ENCODE measurements around the gene NAV2. TPM values are rescaled to one million over a fixed set of nuclear protein-coding genes. Genes with fewer than 3 reads are reported as not detected.

The NAV2 gene
- total RNA-seq, 1 experiment from 2014 or later, result 2.1 TPM

GRCh38 chr11:20159466-20160381, 447.1 kb downstream of the NAV2 start:
- ATAC-seq, result no peak
- no peak overlapping the region for H3K9ac ChIP-seq (ENCODE audit: low read length)
- no peaks in the 10 kb centered on the region for H3K9me3 ChIP-seq (ENCODE audit: control insufficient read depth in 1 of 2, insufficient read depth in 1 of 2, low read depth in 1 of 2, low read length in 2 of 2)
- H3K27ac ChIP-seq (ENCODE audit: low read depth, low read length), result no peak overlapping the region
- H3K79me2 ChIP-seq (ENCODE audit: insufficient read depth, low read length), result no peaks in the 10 kb centered on the region
- H3K4me1 ChIP-seq (ENCODE audit: control insufficient read depth in 1 of 2, insufficient read depth in 2 of 2, low read length in 2 of 2), result no peaks in the 10 kb centered on the region
- no peak overlapping the region for H3K4me3 ChIP-seq (replicated peaks in 1 of 2; ENCODE audit: low read depth in 1 of 2, low read length in 2 of 2)
- intact Hi-C loops (cut with micrococcal nuclease), result no loop called here
- BruUV-seq (replicated peaks), result no TSS peak
- H3K9me2 ChIP-seq (ENCODE audit: insufficient read depth), result no peaks in the 10 kb centered on the region
- TF ChIP-seq ZFX (IDR thresholded peaks at IDR 0.05), result no peak
- no peak for TF ChIP-seq TCF7L2 (IDR thresholded peaks at IDR 0.05; ENCODE audit: borderline replicate concordance, extremely low read depth, insufficient read depth, insufficient read length)
- POLR2A ChIA-PET, result no interaction called here
- no peaks in the 10 kb centered on the region for H4K20me1 ChIP-seq (ENCODE audit: insufficient read depth)
- RAD21 ChIA-PET (ENCODE audit: low non-redundant PET in 1 of 2, low total read pairs in 2 of 2, uncharacterized antibody in 2 of 2, unreplicated experiment in 2 of 2), result no interaction called here
- H3K4me2 ChIP-seq (ENCODE audit: low read length), result no peak overlapping the region
- no peaks in the 10 kb centered on the region for H3K36me3 ChIP-seq (ENCODE audit: control insufficient read depth in 1 of 2, insufficient read depth in 2 of 2, low read length in 2 of 2)
- no peak for DNase-seq (ENCODE audit: low read depth, low spot score)
- 0 out of 2 replicates have a peak, but pooled peaks cover 3% of the 10 kb centered on the region for H3K27me3 ChIP-seq (ENCODE audit: insufficient read depth, low read length)
- H2AFZ ChIP-seq (ENCODE audit: low read depth, low read length, poor library complexity, severe bottlenecking), result no peak overlapping the region
- CTCF ChIA-PET, result no interaction called here

DNA sequence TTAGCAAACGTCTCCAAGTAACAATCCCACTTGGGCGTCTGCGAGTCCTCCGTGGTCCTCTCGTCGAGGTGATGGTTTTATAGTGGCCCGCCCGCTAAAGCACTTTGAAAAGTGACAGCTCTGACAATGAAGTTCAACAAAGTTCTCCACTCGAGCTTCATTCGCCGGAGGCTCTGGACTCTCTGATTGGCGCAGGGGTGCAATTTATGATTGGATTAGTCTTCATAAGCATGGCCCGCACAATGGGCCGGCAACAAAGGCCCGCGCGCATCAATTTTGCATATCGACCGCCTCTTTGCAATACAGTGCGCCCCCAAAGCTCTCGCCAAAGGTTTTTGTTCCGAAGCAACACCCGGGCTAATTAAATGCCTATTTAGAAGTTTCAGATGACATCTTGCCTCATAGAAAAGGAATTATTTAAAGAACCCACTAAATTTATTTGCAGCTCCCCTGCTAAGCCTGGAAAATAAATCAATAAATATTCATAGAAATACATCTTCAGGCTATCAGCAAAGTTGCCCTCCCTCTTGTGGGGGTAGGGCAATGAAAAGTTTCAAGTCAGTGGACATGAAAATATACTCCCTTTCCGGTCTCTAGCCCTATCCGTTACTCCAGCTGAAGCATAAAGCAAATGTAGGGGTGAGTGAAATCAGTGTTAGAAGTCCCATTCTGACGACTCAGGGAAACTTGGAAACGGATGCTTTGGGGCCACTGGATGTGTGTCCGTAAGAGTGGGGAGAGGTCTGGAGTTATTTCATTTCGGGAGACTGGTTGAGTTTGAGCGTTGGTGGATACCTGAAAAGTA, 448.0 kb downstream of the NAV2 start, which contains the start of gene DBX1:
DBX1 (minus strand) TSS at position 51 of the 805 bp plus-strand sequence. CDS start 151 bp downstream, outside the sequence.
- intact Hi-C loops (cut with micrococcal nuclease), result no loop called here
- H3K79me2 ChIP-seq (ENCODE audit: insufficient read depth, low read length), result no peaks in the 10 kb centered on the region
- H3K4me2 ChIP-seq (ENCODE audit: low read length), result no peak within 1 kb of the TSS
- no peaks in the 10 kb centered on the region for H4K20me1 ChIP-seq (ENCODE audit: insufficient read depth)
- ChIA-PET RAD21 (ENCODE audit: low non-redundant PET in 1 of 2, low total read pairs in 2 of 2, uncharacterized antibody in 2 of 2, unreplicated experiment in 2 of 2) (no interaction called here), CTCF (no interaction called here), POLR2A (no interaction called here)
- no peak within 1 kb of the TSS for H2AFZ ChIP-seq (ENCODE audit: low read depth, low read length, poor library complexity, severe bottlenecking)
- DNase-seq (ENCODE audit: low read depth, low spot score), result no peak
- no peak for ATAC-seq
- 0 out of 2 replicates have a peak, but pooled peaks cover 3% of the 10 kb centered on the region for H3K27me3 ChIP-seq (ENCODE audit: insufficient read depth, low read length)
- H3K9me3 ChIP-seq (ENCODE audit: control insufficient read depth in 1 of 2, insufficient read depth in 1 of 2, low read depth in 1 of 2, low read length in 2 of 2), result no peaks in the 10 kb centered on the region
- no TSS peak for BruUV-seq (replicated peaks)
- no peak within 1 kb of the TSS for H3K9ac ChIP-seq (ENCODE audit: low read length)
- no peak within 1 kb of the TSS for H3K4me3 ChIP-seq (replicated peaks in 1 of 2; ENCODE audit: low read depth in 1 of 2, low read length in 2 of 2)
- H3K27ac ChIP-seq (ENCODE audit: low read depth, low read length), result no peak within 1 kb of the TSS
- no peaks in the 10 kb centered on the region for H3K4me1 ChIP-seq (ENCODE audit: control insufficient read depth in 1 of 2, insufficient read depth in 2 of 2, low read length in 2 of 2)
- H3K36me3 ChIP-seq (ENCODE audit: control insufficient read depth in 1 of 2, insufficient read depth in 2 of 2, low read length in 2 of 2), result no peaks in the 10 kb centered on the region
- H3K9me2 ChIP-seq (ENCODE audit: insufficient read depth), result no peaks in the 10 kb centered on the region
- TF ChIP-seq TCF7L2 (IDR thresholded peaks at IDR 0.05; ENCODE audit: borderline replicate concordance, extremely low read depth, insufficient read depth, insufficient read length), result no peak
- no peak for TF ChIP-seq SRF (IDR thresholded peaks at IDR 0.05; ENCODE audit: low read depth)
- no peak for TF ChIP-seq ELF1 (IDR thresholded peaks at IDR 0.05; ENCODE audit: borderline replicate concordance, low read depth)
- no peak for TF ChIP-seq POLR2AphosphoS5 (IDR thresholded peaks at IDR 0.05; ENCODE audit: low read depth, low read length)
- TF ChIP-seq CEBPB (IDR thresholded peaks at IDR 0.05; ENCODE audit: low read depth), result no peak
- no peak for TF ChIP-seq ATF3 (IDR thresholded peaks at IDR 0.05)
- no peak for TF ChIP-seq SIN3A (IDR thresholded peaks at IDR 0.05; ENCODE audit: low read depth)
- no peak for TF ChIP-seq SP1 (IDR thresholded peaks at IDR 0.05; ENCODE audit: low read depth)
- TF ChIP-seq, protein P1, sequence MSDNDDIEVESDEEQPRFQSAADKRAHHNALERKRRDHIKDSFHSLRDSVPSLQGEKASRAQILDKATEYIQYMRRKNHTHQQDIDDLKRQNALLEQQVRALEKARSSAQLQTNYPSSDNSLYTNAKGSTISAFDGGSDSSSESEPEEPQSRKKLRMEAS (IDR thresholded peaks at IDR 0.05), result no peak
- TF ChIP-seq RAD21 (IDR thresholded peaks at IDR 0.05; ENCODE audit: low read depth), result no peak
- TF ChIP-seq, protein P2, sequence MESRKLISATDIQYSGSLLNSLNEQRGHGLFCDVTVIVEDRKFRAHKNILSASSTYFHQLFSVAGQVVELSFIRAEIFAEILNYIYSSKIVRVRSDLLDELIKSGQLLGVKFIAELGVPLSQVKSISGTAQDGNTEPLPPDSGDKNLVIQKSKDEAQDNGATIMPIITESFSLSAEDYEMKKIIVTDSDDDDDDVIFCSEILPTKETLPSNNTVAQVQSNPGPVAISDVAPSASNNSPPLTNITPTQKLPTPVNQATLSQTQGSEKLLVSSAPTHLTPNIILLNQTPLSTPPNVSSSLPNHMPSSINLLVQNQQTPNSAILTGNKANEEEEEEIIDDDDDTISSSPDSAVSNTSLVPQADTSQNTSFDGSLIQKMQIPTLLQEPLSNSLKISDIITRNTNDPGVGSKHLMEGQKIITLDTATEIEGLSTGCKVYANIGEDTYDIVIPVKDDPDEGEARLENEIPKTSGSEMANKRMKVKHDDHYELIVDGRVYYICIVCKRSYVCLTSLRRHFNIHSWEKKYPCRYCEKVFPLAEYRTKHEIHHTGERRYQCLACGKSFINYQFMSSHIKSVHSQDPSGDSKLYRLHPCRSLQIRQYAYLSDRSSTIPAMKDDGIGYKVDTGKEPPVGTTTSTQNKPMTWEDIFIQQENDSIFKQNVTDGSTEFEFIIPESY (IDR thresholded peaks at IDR 0.05; ENCODE audit: extremely low read depth, insufficient replicate concordance, low read length), result no peak
- TF ChIP-seq EGR1 (IDR thresholded peaks at IDR 0.05; ENCODE audit: low read depth), result no peak
- no peak for TF ChIP-seq ZNF274 (IDR thresholded peaks at IDR 0.05; ENCODE audit: low read depth, low read length)
- TF ChIP-seq JUND (IDR thresholded peaks at IDR 0.05), result no peak

Data from HCT116 (cell line).